Neural cell (in vitro differentiated cells): ENCODE results near the gene MRPL43. TPM values are rescaled to one million over a fixed set of nuclear protein-coding genes. Genes with fewer than 3 reads are reported as not detected.

ENCODE experiments used
- H2AFZ ChIP-seq: fragments of 200-600, 300-800 bp; sonication (generic), shearing (Covaris generic); 2 replicates; pipeline ENCODE4 v1.6.0; 2014; ENCODE audit warnings: low read depth, mild to moderate bottlenecking, antibody characterized with exemption, low read length, moderate library complexity
- H3F3A ChIP-seq: fragments of 200-600 bp; shearing (Covaris generic); 2 replicates; pipeline ENCODE4 v1.6.1; 2016; ENCODE audit warnings: mild to moderate bottlenecking, moderate library complexity, mixed read lengths, antibody characterized with exemption, low read length; ENCODE audit not compliant: insufficient read depth, poor library complexity, severe bottlenecking
- H3K27ac ChIP-seq: fragments of 200-600, 300-800 bp; sonication (generic), shearing (Covaris generic); 2 replicates; pipeline ENCODE4 v1.5.1; 2014; ENCODE audit warnings: mild to moderate bottlenecking, low read length, moderate library complexity
- H3K27me3 ChIP-seq: fragments of 300-800, 200-600 bp; sonication (generic), shearing (Covaris generic); 2 replicates; pipeline ENCODE4 v1.6.0; 2014; ENCODE audit warnings: mild to moderate bottlenecking, low read depth, low read length, moderate library complexity; ENCODE audit not compliant: insufficient read depth
- H3K36me3 ChIP-seq: fragments of 300-800, 200-600 bp; sonication (generic), shearing (Covaris generic); 2 replicates; pipeline ENCODE4 v1.5.1; 2014; ENCODE audit warnings: mild to moderate bottlenecking, antibody characterized with exemption, low read length, moderate library complexity; ENCODE audit not compliant: insufficient read depth
- H3K4me2 ChIP-seq: fragments of 300-800, 200-600 bp; sonication (generic), shearing (Covaris generic); 2 replicates; pipeline ENCODE4 v1.6.0; 2014; ENCODE audit warnings: mild to moderate bottlenecking, low read length
- H3K4me3 ChIP-seq: fragments of 300-800, 200-600 bp; sonication (generic), shearing (Covaris generic); 2 replicates; pipeline ENCODE4 v1.5.1; 2014; ENCODE audit warnings: mild to moderate bottlenecking, low read length, moderate library complexity
- H3K79me2 ChIP-seq: fragments of 200-600 bp; shearing (Covaris generic); replicated peaks from 2 replicates; pipeline ENCODE4 v1.6.0; 2014; ENCODE audit warnings: mild to moderate bottlenecking, low read length, moderate library complexity; ENCODE audit not compliant: insufficient read depth
- H3K9ac ChIP-seq: fragments of 300-800, 200-600 bp; sonication (generic), shearing (Covaris generic); 2 replicates; pipeline ENCODE4 v1.6.1; 2016; ENCODE audit warnings: mild to moderate bottlenecking, low read length, mixed read lengths
- H3K9me2 ChIP-seq: fragments of 200-600 bp; shearing (Covaris generic); 2 replicates; pipeline ENCODE4 v1.6.1; 2016; ENCODE audit warnings: mild to moderate bottlenecking, low read length, mixed read lengths; ENCODE audit not compliant: insufficient read depth
- H3K9me3 ChIP-seq: fragments of 200-600, 300-800 bp; sonication (generic), shearing (Covaris generic); 2 replicates; pipeline ENCODE4 v1.6.1; 2016; ENCODE audit warnings: mild to moderate bottlenecking, mixed run types, low read length, moderate library complexity, mixed read lengths
- H4K20me1 ChIP-seq: fragments of 200-600 bp; shearing (Covaris generic); 2 replicates; pipeline ENCODE4 v1.6.1; 2016; ENCODE audit warnings: mild to moderate bottlenecking, mixed run types; ENCODE audit not compliant: insufficient read depth
- EP300 ChIP-seq: fragments of 450-650 bp; conservative IDR thresholded peaks from 2 replicates; pipeline ENCODE4 v1.6.1; 2014; ENCODE audit warnings: antibody characterized with exemption, mild to moderate bottlenecking, moderate library complexity; ENCODE audit not compliant: poor library complexity, severe bottlenecking
- EZH2 ChIP-seq: fragments of 200-600, 300-800 bp; shearing (Covaris generic), sonication (generic); IDR thresholded peaks from 2 replicates; pipeline ENCODE4 v1.6.1; 2014; ENCODE audit warnings: antibody characterized with exemption, low read length, borderline replicate concordance, mild to moderate bottlenecking; ENCODE audit not compliant: insufficient read depth, poor library complexity, severe bottlenecking
- MXI1 ChIP-seq: fragments of 450-650 bp; conservative IDR thresholded peaks from 2 replicates; pipeline ENCODE4 v1.6.1; 2014; ENCODE audit warnings: antibody characterized with exemption, mild to moderate bottlenecking; ENCODE audit not compliant: poor library complexity, severe bottlenecking
- POLR2AphosphoS5 ChIP-seq: IDR thresholded peaks from 2 replicates; pipeline ENCODE4 v1.6.1; 2012
- RAD21 ChIP-seq: fragments of 450-650 bp; conservative IDR thresholded peaks from 2 replicates; pipeline ENCODE4 v1.6.1; 2014; ENCODE audit warnings: antibody characterized with exemption, mild to moderate bottlenecking, moderate library complexity
- REST ChIP-seq: IDR thresholded peaks from 2 replicates; pipeline ENCODE4 v1.6.1; 2012; ENCODE audit warnings: borderline replicate concordance
- SMC3 ChIP-seq: fragments of 450-650 bp; conservative IDR thresholded peaks from 2 replicates; pipeline ENCODE4 v1.6.1; 2014; ENCODE audit warnings: antibody characterized with exemption, mild to moderate bottlenecking, moderate library complexity; ENCODE audit not compliant: poor library complexity
- TAF1 ChIP-seq: IDR thresholded peaks from 2 replicates; pipeline ENCODE4 v1.6.1; 2012; ENCODE audit warnings: low read depth
- polyA plus RNA-seq: library from polyadenylated mRNA; depleted of rRNA; stranded (reverse); fragments of >200 nt; gene quantifications from 2 replicates; pipeline ENCODE4 v1.2.3, GENCODE V29; 2014
- TF ChIP-seq, protein P1 (sequence below): fragments of 450-650 bp; IDR thresholded peaks from 2 replicates; pipeline ENCODE4 v1.5.1; 2014; ENCODE audit warnings: antibody characterized with exemption, mild to moderate bottlenecking, moderate library complexity; ENCODE audit not compliant: poor library complexity, severe bottlenecking

MRPL43 gene
- polyA plus RNA-seq, 1 donor from 2014 or later = 121 TPM

DNA sequence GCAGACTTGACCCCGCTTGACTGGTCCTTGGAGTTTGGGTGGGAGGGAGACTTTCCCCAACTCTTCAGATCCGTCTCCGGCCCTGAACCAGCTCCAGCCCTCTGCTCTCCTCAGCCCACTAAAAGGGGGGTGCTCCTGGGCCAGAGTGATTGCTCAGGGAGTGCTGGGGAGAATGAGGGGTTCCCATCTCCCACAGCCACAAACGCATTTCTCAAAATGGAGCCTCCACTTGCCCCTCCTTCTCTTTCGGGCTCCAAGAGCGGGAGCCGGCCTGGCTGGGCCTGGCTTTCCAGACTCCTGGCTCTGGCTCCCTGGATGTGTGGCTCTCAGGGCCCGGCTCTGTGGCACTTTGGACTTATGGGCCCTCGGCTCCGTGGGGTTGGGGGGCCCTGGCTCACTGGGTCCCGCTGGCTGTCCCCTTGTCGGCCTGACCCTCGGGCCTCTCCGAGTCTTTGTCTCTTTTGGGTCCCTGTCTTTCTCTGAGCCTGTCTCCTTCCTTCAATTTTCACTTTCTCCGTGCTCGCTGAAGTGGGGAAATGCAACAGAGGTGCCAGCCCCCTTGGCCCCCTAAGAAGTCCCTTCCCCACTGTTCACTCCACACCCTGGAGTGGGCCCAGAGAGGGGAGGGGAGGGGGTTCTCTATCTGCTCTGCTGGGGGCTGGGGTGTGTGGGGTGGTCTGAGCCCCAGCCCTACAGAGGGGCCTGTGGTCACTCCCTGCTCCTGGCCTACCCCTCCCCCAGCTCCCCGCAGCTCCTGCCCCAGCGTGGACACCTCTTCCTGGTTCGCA lies 13.0 kb upstream of the MRPL43 start:
- TF ChIP-seq REST (peak; percentile 51), POLR2AphosphoS5 (no peak)
- H3K9me2 ChIP-seq = no peaks in the 10 kb centered on the region
- peak overlapping the region; percentile 53 for H3K27ac ChIP-seq
- H3K27me3 ChIP-seq = peaks cover 10% of the 10 kb centered on the region
- no peaks in the 10 kb centered on the region for H3K9me3 ChIP-seq
- H3F3A ChIP-seq = no peaks in the 10 kb centered on the region
- H3K79me2 ChIP-seq = peaks cover 22% of the 10 kb centered on the region
- H3K9ac ChIP-seq = peak overlapping the region; percentile 96
- H3K4me3 ChIP-seq = peak overlapping the region; percentile 80
- no peaks in the 10 kb centered on the region for H3K36me3 ChIP-seq
- peak overlapping the region; percentile 88 for H3K4me2 ChIP-seq
- peak overlapping the region; percentile 51 for H2AFZ ChIP-seq
- H4K20me1 ChIP-seq = no peaks in the 10 kb centered on the region

- H3K9ac ChIP-seq = peak within 1 kb of the TSS; percentile 96
- H3F3A ChIP-seq = no peaks in the 10 kb centered on the region
- no peaks in the 10 kb centered on the region for H3K9me3 ChIP-seq
- H3K36me3 ChIP-seq = no peaks in the 10 kb centered on the region
- H3K9me2 ChIP-seq = no peaks in the 10 kb centered on the region
- H3K27me3 ChIP-seq = peaks cover 10% of the 10 kb centered on the region
- peak within 1 kb of the TSS; percentile 88 for H3K4me2 ChIP-seq
- H4K20me1 ChIP-seq = no peaks in the 10 kb centered on the region
- H3K27ac ChIP-seq = peak within 1 kb of the TSS; percentile 85
- no peak for TF ChIP-seq MXI1
- TF ChIP-seq REST = no peak
- no peak for TF ChIP-seq EZH2
- no peak for TF ChIP-seq RAD21
- no peak for TF ChIP-seq POLR2AphosphoS5
- no peak for TF ChIP-seq EP300
- TF ChIP-seq, protein P1, sequence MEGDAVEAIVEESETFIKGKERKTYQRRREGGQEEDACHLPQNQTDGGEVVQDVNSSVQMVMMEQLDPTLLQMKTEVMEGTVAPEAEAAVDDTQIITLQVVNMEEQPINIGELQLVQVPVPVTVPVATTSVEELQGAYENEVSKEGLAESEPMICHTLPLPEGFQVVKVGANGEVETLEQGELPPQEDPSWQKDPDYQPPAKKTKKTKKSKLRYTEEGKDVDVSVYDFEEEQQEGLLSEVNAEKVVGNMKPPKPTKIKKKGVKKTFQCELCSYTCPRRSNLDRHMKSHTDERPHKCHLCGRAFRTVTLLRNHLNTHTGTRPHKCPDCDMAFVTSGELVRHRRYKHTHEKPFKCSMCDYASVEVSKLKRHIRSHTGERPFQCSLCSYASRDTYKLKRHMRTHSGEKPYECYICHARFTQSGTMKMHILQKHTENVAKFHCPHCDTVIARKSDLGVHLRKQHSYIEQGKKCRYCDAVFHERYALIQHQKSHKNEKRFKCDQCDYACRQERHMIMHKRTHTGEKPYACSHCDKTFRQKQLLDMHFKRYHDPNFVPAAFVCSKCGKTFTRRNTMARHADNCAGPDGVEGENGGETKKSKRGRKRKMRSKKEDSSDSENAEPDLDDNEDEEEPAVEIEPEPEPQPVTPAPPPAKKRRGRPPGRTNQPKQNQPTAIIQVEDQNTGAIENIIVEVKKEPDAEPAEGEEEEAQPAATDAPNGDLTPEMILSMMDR = no peak
- TF ChIP-seq SMC3 = no peak
- no peak for TF ChIP-seq TAF1
- peak within 1 kb of the TSS; percentile 85 for H2AFZ ChIP-seq
- peak within 1 kb of the TSS; percentile 88 for H3K4me3 ChIP-seq
- H3K79me2 ChIP-seq = peaks cover 22% of the 10 kb centered on the region
Observed at GRCh38 chr10:100999742-101000126, 12.4 kb upstream of the MRPL43 start, which contains the start of gene LZTS2. LZTS2 (plus strand) TSS chr10:100999808; CDS start chr10:101002539, 2,731 bp downstream.
